Measurements from ENCODE around the gene OPN1LW. TPM values are rescaled to one million over a fixed set of nuclear protein-coding genes. Genes with fewer than 3 reads are reported as not detected.
A peak's percentile ranks its signal among the peaks of the same experiment; 100 is the strongest.
"Not testable (repeated sequence)": the region's sequence is repeated elsewhere in the genome, so short reads cannot be mapped to it uniquely, and the experiment has no call there.

OPN1LW gene
- total RNA-seq: 0.13 and 0.51 TPM in 2 replicates

GRCh38 chrX:154144010-154144409 is at the start of gene OPN1LW:
Gene OPN1LW, plus strand, starts transcription at chrX:154144243. Its CDS starts 41 bp downstream, at chrX:154144284.
- not testable (repeated sequence) for DNase-seq (ENCODE audit: low read depth in 2 of 2)

- DNase-seq (ENCODE audit: low read depth in 2 of 2): no peak
Measured at GRCh38 chrX:154094833-154095232, 49.2 kb upstream of the OPN1LW start.

- DNase-seq (ENCODE audit: low read depth in 2 of 2): peak in 1 of 2 donors; percentile 11
Measured at GRCh38 chrX:154096140-154097002, 47.7 kb upstream of the OPN1LW start.

GRCh38 chrX:154097003-154097588 is 46.9 kb upstream of the OPN1LW start:
- peak; percentile 39 to 74 for DNase-seq (ENCODE audit: low read depth in 2 of 2)

- DNase-seq (ENCODE audit: low read depth in 2 of 2): peak; percentile 82 to 93
Measured at GRCh38 chrX:154097589-154098541, 46.2 kb upstream of the OPN1LW start, which contains the start of gene MECP2. Gene MECP2, minus strand, starts transcription at chrX:154097717.

- no peak for DNase-seq (ENCODE audit: low read depth in 2 of 2)
Measured at GRCh38 chrX:154098551-154098950, 45.5 kb upstream of the OPN1LW start.

- no peak for DNase-seq (ENCODE audit: low read depth in 2 of 2)
Measured at GRCh38 chrX:154113729-154114128, 30.3 kb upstream of the OPN1LW start.

GRCh38 chrX:154114652-154115051 is 29.4 kb upstream of the OPN1LW start:
- DNase-seq (ENCODE audit: low read depth in 2 of 2): no peak

GRCh38 chrX:154115071-154115470 is 29.0 kb upstream of the OPN1LW start:
- no peak for DNase-seq (ENCODE audit: low read depth in 2 of 2)

- DNase-seq (ENCODE audit: low read depth in 2 of 2): no peak
Measured at GRCh38 chrX:154115750-154116149, 28.3 kb upstream of the OPN1LW start.

GRCh38 chrX:154116426-154117211 is 27.4 kb upstream of the OPN1LW start:
- no peak for DNase-seq (ENCODE audit: low read depth in 2 of 2)

GRCh38 chrX:154117566-154117965 is 26.5 kb upstream of the OPN1LW start:
- no peak for DNase-seq (ENCODE audit: low read depth in 2 of 2)

GRCh38 chrX:154120567-154120966 is 23.5 kb upstream of the OPN1LW start:
- no peak for DNase-seq (ENCODE audit: low read depth in 2 of 2)

GRCh38 chrX:154121207-154121606 is 22.8 kb upstream of the OPN1LW start:
- no peak for DNase-seq (ENCODE audit: low read depth in 2 of 2)

GRCh38 chrX:154121961-154122360 is 22.1 kb upstream of the OPN1LW start:
- no peak for DNase-seq (ENCODE audit: low read depth in 2 of 2)

GRCh38 chrX:154123241-154124219 is 20.5 kb upstream of the OPN1LW start:
- DNase-seq (ENCODE audit: low read depth in 2 of 2): peak; percentile 35 to 65

- no peak for DNase-seq (ENCODE audit: low read depth in 2 of 2)
Measured at GRCh38 chrX:154125391-154126040, 18.5 kb upstream of the OPN1LW start.

- DNase-seq (ENCODE audit: low read depth in 2 of 2): no peak
Measured at GRCh38 chrX:154126101-154126500, 17.9 kb upstream of the OPN1LW start.

GRCh38 chrX:154131955-154132354 is 12.1 kb upstream of the OPN1LW start:
- DNase-seq (ENCODE audit: low read depth in 2 of 2): no peak
